HCT116 (cell line): ENCODE results near the gene SYNJ2. TPM values are rescaled to one million over a fixed set of nuclear protein-coding genes. Genes with fewer than 3 reads are reported as not detected.

Experiments used
- ATAC-seq: fragments of 200-7000 bp; cut with Tn5 transposase; 2 replicates; pipeline ENCODE4 v1.9.1; 2020; ENCODE audit warnings: mild to moderate bottlenecking, moderate library complexity
- BruUV-seq: library from RNA; stranded (reverse); fragments of 400-500 nt; replicated peaks from 2 replicates; lab custom pipeline; 2021; lab: Mats Ljungman, UMichigan
- CTCF ChIA-PET: fragments of 300-600 bp; sonication (Branson Sonifier 250); formaldehyde crosslinking; loops from one replicate; lab custom pipeline; 2021; ENCODE audit warnings: antibody characterized with exemption; lab: Charles Lee
- POLR2A ChIA-PET: fragments of 300-600, 350-600 bp; sonication (Branson Sonifier 250); formaldehyde crosslinking; loops from one replicate; lab custom pipeline; 2021; ENCODE audit warnings: antibody characterized with exemption; lab: Charles Lee
- RAD21 ChIA-PET, 2 experiments: fragments of 300-600 bp; sonication (Branson Sonifier 250); formaldehyde crosslinking; loops; one replicate each; lab custom pipeline; 2023; ENCODE audit warnings: low total read pairs in 2 of 2; ENCODE audit not compliant: uncharacterized antibody in 2 of 2, unreplicated experiment in 2 of 2, low non-redundant PET in 1 of 2; lab: Charles Lee
- DNase-seq: peaks from one replicate; pipeline ENCODE4 v3.0.0-alpha.2; 2010; ENCODE audit warnings: low read depth, low spot score
- H2AFZ ChIP-seq: fragments of 200-600 bp; shearing (Covaris generic), sonication (generic); 2 replicates; pipeline ENCODE4 v1.6.1; 2017; ENCODE audit warnings: low read depth, mixed run types, mixed read lengths, antibody characterized with exemption, low read length; ENCODE audit not compliant: poor library complexity, severe bottlenecking
- H3K27ac ChIP-seq: 2 replicates; pipeline ENCODE4 v1.5.1; 2012; ENCODE audit warnings: low read depth, low read length
- H3K27me3 ChIP-seq: fragments of 200-600 bp; sonication (generic); 2 replicates; pipeline ENCODE4 v1.6.1; 2016; ENCODE audit warnings: mixed run types, low read length, mixed read lengths; ENCODE audit not compliant: insufficient read depth
- H3K36me3 ChIP-seq, 2 experiments: fragments of 200-500 bp in 1 of 2; fragments of 200-600 bp in 1 of 2; sonication (Bioruptor generic) in 1 of 2; sonication (generic) in 1 of 2; 2 replicates each; pipeline versions ENCODE4 v1.5.1 to v1.6.1; 2014 to 2016; ENCODE audit warnings: low read length in 2 of 2, inconsistent platforms in 1 of 2, mixed read lengths in 1 of 2, mixed run types in 1 of 2; ENCODE audit not compliant: insufficient read depth in 2 of 2, control insufficient read depth in 1 of 2
- H3K4me1 ChIP-seq, 2 experiments: fragments of 200-600 bp in 1 of 2; sonication (generic) in 1 of 2; 2 replicates each; pipeline versions ENCODE4 v1.5.1 to v1.6.1; 2012 to 2017; ENCODE audit warnings: low read length in 2 of 2, inconsistent platforms in 1 of 2, mild to moderate bottlenecking in 1 of 2, mixed read lengths in 1 of 2, mixed run types in 1 of 2, moderate library complexity in 1 of 2; ENCODE audit not compliant: insufficient read depth in 2 of 2, control insufficient read depth in 1 of 2
- H3K4me2 ChIP-seq: fragments of 200-600 bp; sonication (generic); 2 replicates; pipeline ENCODE4 v1.6.1; 2017; ENCODE audit warnings: mixed run types, low read length, mixed read lengths
- H3K4me3 ChIP-seq, 2 experiments: fragments of 200-600 bp in 1 of 2; sonication (generic) in 1 of 2; replicated peaks in 1 of 2; 2 replicates each; pipeline ENCODE4 v1.5.1; 2011 to 2016; ENCODE audit warnings: low read length in 2 of 2, control low read depth in 1 of 2, low read depth in 1 of 2, mild to moderate bottlenecking in 1 of 2, mixed read lengths in 1 of 2, mixed run types in 1 of 2
- H3K79me2 ChIP-seq: fragments of 200-600 bp; sonication (generic); 2 replicates; pipeline ENCODE4 v1.6.1; 2017; ENCODE audit warnings: mild to moderate bottlenecking, mixed run types, low read length, moderate library complexity, mixed read lengths; ENCODE audit not compliant: insufficient read depth
- H3K9ac ChIP-seq: fragments of 200-600 bp; sonication (generic); 2 replicates; pipeline ENCODE4 v1.6.1; 2016; ENCODE audit warnings: low read length, mixed read lengths
- H3K9me2 ChIP-seq: fragments of 200-600 bp; sonication (generic), shearing (Covaris generic); 2 replicates; pipeline ENCODE4 v1.6.1; 2017; ENCODE audit warnings: mixed run types, mild to moderate bottlenecking, moderate library complexity; ENCODE audit not compliant: insufficient read depth
- H3K9me3 ChIP-seq, 2 experiments: fragments of 200-500 bp in 1 of 2; fragments of 200-600 bp in 1 of 2; sonication (Bioruptor generic) in 1 of 2; sonication (generic) in 1 of 2; 2 replicates each; pipeline ENCODE4 v1.6.1; 2014 to 2017; ENCODE audit warnings: low read length in 2 of 2, mixed read lengths in 2 of 2, inconsistent platforms in 1 of 2, low read depth in 1 of 2, mild to moderate bottlenecking in 1 of 2, mixed run types in 1 of 2, moderate library complexity in 1 of 2; ENCODE audit not compliant: control insufficient read depth in 1 of 2, insufficient read depth in 1 of 2
- H4K20me1 ChIP-seq: fragments of 200-600 bp; sonication (generic), shearing (Covaris generic); 2 replicates; pipeline ENCODE4 v1.6.1; 2017; ENCODE audit warnings: mixed run types, mild to moderate bottlenecking, moderate library complexity; ENCODE audit not compliant: insufficient read depth
- CBX3 ChIP-seq: IDR thresholded peaks from 2 replicates; pipeline ENCODE4 v1.6.1; 2012; ENCODE audit warnings: low read depth
- CEBPB ChIP-seq: IDR thresholded peaks from 2 replicates; pipeline ENCODE4 v1.6.1; 2012; ENCODE audit warnings: low read depth
- EGR1 ChIP-seq: IDR thresholded peaks from 2 replicates; pipeline ENCODE4 v1.6.1; 2012; ENCODE audit warnings: low read depth
- EZH2 ChIP-seq: fragments of 200-600 bp; sonication (generic); IDR thresholded peaks from 2 replicates; pipeline ENCODE4 v1.6.1; 2017; ENCODE audit warnings: antibody characterized with exemption, mixed run types
- POLR2A ChIP-seq: IDR thresholded peaks from 2 replicates; pipeline ENCODE4 v1.7.0; 2011; ENCODE audit warnings: borderline replicate concordance; ENCODE audit not compliant: insufficient read depth, insufficient read length; ENCODE audit errors: extremely low read depth
- POLR2AphosphoS5 ChIP-seq: IDR thresholded peaks from 2 replicates; pipeline ENCODE4 v1.6.1; 2011; ENCODE audit warnings: mild to moderate bottlenecking, low read depth, low read length, moderate library complexity
- SRF ChIP-seq: IDR thresholded peaks from 2 replicates; pipeline ENCODE4 v1.6.1; 2012; ENCODE audit warnings: low read depth
- TCF7L2 ChIP-seq: IDR thresholded peaks from 2 replicates; pipeline ENCODE4 v1.7.0; 2011; ENCODE audit warnings: borderline replicate concordance, inconsistent platforms; ENCODE audit not compliant: insufficient read depth, insufficient read length; ENCODE audit errors: extremely low read depth
- intact Hi-C: fragments of 100-400 bp; cut with micrococcal nuclease; formaldehyde crosslinking; loops from 2 replicates; pipeline ENCODE4 v1.10.0; 2022
- total RNA-seq: library from RNA; stranded (reverse); gene quantifications from one replicate; pipeline ENCODE4 v1.2.1, GENCODE V29; 2021; ENCODE audit not compliant: unreplicated experiment
- TF ChIP-seq, protein P1 (sequence below), 3 experiments: fragments of 200-600 bp in 1 of 3; sonication (generic) in 1 of 3; IDR thresholded peaks in 2 of 3; conservative IDR thresholded peaks in 1 of 3; 2 replicates each; pipeline ENCODE4 v1.5.1; 2012 to 2017; ENCODE audit warnings: low read depth in 2 of 3, low read length in 2 of 3, antibody characterized with exemption in 1 of 3, borderline replicate concordance in 1 of 3, control low read depth in 1 of 3, mild to moderate bottlenecking in 1 of 3, mixed read lengths in 1 of 3, mixed run types in 1 of 3, moderate library complexity in 1 of 3; ENCODE audit not compliant: insufficient read depth in 1 of 3

The SYNJ2 gene
- total RNA-seq, 1 experiment from 2014 or later = 23.9 TPM

DNA sequence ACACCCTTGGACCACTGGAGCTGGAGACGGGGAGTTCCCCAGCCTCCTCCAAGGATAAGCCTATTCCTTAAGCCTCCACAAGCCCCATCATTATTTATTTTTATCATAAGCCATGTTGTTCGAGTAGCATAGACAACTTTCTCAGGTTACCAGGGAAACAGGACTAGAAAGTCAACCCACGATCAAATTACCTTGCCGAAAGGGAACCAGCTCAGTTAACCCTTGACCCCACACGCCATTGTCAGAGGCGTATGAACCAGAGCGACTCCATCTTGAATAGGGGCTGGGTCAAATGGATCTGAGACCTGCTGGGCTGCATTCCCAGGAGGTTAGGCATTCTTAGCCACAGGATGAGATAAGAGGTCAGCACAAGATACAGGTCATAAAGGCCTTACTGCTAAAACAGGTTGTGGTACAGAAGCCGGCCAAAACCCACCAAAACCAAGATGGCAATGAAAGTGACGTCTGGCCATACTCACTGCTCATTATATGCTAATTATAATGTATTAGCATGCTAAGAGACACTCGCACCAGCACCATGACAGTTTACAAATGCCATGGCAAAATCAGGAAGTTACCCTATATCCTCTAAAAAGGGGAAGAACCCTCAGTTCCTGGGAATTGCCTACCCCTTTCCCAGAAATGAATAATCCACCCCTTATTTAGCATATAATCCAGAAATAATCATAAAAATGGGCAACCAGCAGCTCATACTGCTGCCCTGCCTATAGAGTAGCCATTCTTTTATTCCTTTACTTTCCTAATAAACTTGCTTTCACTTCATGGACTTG, 22.4 kb downstream of the SYNJ2 start:
- CTCF ChIA-PET = no interaction called here
- RAD21 ChIA-PET = no interaction called here
- Histone ChIP-seq H2AFZ (no peak overlapping the region), H3K9me3 (no peaks in the 10 kb centered on the region), H3K9ac (no peak overlapping the region), H3K27ac (no peak overlapping the region), H3K27me3 (no peaks in the 10 kb centered on the region), H3K79me2 (peaks cover 68% of the 10 kb centered on the region), H3K9me2 (no peaks in the 10 kb centered on the region), H4K20me1 (no peaks in the 10 kb centered on the region), H3K36me3 (no peaks in the 10 kb centered on the region), H3K4me3 (no peak overlapping the region), H3K4me2 (peak overlapping the region; percentile 35; the same call in 1 of the 2 replicates), H3K4me1 (peaks cover 42 to 60% of the 10 kb centered on the region in 2 experiments)
- TF ChIP-seq POLR2A = no peak
- TF ChIP-seq, protein P1, sequence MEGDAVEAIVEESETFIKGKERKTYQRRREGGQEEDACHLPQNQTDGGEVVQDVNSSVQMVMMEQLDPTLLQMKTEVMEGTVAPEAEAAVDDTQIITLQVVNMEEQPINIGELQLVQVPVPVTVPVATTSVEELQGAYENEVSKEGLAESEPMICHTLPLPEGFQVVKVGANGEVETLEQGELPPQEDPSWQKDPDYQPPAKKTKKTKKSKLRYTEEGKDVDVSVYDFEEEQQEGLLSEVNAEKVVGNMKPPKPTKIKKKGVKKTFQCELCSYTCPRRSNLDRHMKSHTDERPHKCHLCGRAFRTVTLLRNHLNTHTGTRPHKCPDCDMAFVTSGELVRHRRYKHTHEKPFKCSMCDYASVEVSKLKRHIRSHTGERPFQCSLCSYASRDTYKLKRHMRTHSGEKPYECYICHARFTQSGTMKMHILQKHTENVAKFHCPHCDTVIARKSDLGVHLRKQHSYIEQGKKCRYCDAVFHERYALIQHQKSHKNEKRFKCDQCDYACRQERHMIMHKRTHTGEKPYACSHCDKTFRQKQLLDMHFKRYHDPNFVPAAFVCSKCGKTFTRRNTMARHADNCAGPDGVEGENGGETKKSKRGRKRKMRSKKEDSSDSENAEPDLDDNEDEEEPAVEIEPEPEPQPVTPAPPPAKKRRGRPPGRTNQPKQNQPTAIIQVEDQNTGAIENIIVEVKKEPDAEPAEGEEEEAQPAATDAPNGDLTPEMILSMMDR (IDR thresholded peaks at IDR 0.05 in 2 of 3, conservative IDR thresholded peaks at IDR 0.05 in 1 of 3; ENCODE audit: borderline replicate concordance in 1 of 3, insufficient read depth in 1 of 3, low read depth in 2 of 3, low read length in 2 of 3) = no peak
- TF ChIP-seq CEBPB = no peak
- no peak for TF ChIP-seq SRF
- TF ChIP-seq CBX3 = no peak
- no peak for TF ChIP-seq TCF7L2
- TF ChIP-seq EZH2 = no peak
- TF ChIP-seq POLR2AphosphoS5 = no peak
- TF ChIP-seq EGR1 = no peak
- POLR2A ChIA-PET = no interaction called here
- BruUV-seq = no TSS peak
- intact Hi-C loops = no loop called here
- ATAC-seq = no peak
- DNase-seq = no peak
